ENCODE data around the gene TRIM46.
"Not testable (repeated sequence)": the region's sequence is repeated elsewhere in the genome, so short reads cannot be mapped to it uniquely, and the experiment has no call there.

The TRIM46 gene

DNA sequence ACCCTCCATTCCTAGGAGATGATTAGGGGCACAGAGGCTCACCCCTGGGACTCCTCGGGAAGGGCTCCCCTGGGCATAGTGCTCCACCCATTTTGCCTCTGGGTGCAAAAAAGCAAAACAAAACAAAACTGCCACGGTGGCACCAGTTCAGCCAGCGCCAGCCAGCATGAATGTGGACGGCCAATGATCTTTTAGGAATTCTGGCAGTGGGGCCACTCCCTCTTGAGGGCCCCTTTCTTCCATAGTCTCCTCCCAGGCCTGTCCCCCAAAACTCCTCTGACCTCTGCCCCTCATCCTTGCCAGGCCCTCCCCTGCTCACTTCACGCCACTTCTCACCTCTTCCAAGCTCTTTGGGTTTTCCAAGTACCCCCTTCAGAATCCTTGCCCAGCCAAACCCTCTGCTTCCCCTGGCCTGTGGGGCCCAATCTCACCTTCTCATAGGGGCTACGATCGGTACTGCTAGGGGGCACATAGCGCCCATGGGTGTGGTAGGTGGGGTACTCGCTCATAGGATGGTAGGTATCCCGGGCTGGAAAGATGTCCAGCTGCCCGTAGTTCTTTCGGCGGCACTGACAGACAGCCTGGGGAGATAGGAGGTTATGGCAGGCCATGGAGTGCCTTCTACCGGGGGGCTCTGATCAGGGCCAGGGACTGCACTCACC, 13.3 kb downstream of the TRIM46 start:
- DNase-seq: no peak

DNA sequence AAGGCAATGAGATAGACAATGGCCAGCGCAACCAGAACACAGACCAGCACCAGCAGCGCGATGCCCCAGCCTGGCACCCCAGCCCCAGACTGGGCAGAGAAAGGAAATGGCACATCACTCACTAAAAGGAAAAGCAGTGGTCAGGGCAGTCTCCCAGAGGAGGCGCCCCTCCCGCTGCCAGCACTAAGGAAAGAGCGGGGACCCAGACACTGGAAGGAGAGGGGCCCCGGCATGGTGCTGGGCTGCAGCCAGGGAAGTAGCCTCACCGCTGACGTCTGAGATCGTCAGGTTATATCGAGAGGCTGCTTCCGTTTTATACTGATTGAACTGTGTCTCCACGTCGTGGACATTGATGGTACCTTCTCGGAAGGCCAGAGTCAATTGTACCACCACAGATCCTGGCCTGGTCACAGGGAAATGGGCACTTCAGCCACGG, 13.8 kb downstream of the TRIM46 start:
- no peak for DNase-seq

DNA sequence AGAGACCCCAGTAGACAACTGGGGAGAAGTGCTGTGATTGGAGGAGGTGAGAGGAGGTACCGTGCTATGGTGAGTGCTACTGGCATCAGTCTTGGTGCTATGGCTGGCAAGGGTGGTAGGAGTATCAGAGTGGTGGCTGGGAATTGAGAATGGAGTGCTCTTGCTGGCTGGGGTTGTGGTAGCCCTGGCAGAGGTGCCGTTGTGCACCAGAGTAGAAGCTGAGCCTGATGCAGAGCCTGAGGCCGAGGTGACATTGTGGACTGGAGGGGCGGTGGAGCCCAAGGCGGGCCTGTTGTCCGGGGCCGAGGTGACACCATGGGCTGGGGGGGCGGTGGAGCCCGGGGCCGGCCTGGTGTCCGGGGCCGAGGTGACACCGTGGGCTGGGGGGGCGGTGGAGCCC, 14.6 kb downstream of the TRIM46 start:
- no peak for DNase-seq

DNA sequence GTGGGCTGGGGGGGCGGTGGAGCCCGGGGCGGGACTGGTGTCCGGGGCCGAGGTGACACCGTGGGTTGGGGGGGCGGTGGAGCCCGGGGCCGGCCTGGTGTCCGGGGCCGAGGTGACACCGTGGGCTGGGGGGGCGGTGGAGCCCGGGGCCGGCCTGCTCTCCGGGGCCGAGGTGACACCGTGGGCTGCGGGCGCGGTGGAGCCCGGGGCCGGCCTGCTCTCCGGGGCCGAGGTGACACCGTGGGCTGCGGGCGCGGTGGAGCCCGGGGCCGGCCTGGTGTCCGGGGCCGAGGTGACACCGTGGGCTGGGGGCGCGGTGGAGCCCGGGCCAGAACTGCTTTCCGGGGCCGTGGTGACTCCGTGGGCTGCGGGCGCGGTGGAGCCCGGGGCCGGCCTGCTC, 16.3 kb downstream of the TRIM46 start:
- not testable (repeated sequence) for DNase-seq

DNA sequence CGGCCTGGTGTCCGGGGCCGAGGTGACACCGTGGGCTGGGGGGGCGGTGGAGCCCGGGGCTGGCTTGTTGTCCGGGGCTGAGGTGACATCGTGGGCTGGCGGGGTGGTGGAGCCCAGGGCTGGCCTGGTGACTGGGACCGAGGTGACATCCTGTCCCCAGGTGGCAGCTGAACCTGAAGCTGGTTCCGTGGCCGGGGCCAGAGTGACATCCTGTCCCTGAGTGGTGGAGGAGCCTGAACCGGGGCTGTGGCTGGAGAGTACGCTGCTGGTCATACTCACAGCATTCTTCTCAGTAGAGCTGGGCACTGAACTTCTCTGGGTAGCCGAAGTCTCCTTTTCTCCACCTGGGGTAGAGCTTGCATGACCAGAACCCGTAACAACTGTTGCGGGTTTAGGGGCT, 18.3 kb downstream of the TRIM46 start:
- no peak for DNase-seq

DNA sequence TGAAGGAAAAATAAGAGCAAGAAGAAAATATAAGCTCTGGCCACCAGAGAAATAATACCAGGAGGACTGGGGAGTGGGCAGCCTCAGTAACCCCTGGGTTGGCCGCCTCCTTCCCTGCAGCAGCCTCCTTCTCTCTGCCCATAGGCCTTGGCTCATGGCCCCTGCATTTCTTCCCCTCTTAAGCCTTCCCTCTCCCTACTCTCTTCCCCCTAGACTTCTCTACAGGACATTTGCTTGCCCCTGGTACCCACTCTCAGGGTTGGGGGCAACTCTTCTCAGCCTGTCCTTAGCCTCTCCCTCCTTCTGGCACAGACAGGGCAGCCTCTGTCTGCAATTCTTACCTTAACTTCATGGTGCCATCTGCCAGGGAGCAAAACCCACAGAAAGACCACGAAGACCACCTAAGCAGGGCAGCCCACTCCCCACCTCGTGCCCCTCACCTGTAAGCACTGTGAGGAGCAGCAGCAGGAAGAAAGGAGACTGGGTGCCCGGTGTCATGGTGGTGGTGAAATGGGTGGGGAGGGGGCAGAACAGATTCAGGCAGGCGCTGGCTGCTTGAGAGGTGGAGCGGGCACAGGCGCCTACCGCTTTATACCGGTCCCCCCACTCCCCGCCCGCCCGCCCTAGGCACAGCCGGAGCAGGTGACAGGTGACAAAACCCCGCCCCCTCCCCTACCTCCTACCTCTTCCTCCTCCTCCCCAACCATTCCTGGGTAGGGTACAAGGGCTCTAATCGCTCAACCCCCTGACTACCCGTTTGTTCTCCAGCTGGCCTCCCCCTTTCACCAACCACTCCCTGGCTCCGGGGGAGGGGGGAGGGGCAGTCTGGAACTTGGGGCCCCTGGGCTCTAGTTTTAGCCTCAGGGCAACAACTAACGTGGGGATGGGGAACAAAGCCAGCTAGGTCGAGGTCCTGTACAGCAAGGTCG, 19.0 kb downstream of the TRIM46 start:
- peak; percentile 92 for DNase-seq

DNA sequence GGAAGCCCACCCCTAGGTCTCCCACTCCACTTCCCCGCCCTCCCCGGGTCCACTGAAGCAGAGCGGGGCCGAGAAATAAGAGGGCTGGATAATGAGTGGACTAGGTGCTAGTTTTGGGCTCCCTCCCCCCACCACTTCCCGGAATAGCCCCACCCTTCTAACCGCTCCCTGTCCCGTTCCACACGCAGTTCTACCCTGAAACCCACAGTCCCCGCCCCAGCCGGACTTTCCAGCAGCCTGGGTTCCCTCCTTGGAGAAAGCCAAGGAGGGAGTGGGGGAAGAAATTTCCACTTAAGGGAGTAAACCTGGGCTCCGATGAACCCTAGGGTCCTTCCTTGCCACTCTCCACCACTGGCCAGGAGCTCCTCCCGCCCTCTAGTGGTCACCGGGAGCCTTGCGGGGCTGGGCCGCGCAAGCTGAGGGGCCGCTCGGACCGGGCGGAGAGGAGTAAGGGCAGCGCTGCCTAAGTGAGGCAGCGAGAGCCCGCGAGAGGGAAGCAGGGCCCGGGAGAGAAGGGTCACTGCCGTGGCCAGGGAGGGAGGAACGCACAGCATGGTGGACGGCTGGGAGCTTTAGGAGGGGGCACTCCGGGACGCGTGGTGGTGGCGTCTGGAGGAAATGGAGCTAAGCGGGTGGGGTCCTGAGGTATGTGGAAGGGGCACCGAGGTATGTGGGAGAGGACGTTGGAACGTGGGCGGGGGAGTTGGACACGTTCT, 19.8 kb downstream of the TRIM46 start:
- DNase-seq: peak; percentile 96

DNA sequence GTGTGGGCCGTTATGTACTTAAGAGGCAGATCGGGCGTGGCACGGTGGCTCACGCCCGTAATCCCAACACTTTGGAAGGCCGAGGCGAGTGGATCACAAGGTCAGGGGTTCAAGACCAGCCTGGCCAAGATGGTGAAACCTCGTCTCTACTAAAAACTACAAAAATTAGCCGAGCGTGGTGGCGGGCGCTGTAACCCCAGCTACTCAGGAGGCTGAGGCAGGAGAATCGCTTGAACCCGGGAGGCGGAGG, 20.3 kb downstream of the TRIM46 start:
- DNase-seq: not testable (repeated sequence)

DNA sequence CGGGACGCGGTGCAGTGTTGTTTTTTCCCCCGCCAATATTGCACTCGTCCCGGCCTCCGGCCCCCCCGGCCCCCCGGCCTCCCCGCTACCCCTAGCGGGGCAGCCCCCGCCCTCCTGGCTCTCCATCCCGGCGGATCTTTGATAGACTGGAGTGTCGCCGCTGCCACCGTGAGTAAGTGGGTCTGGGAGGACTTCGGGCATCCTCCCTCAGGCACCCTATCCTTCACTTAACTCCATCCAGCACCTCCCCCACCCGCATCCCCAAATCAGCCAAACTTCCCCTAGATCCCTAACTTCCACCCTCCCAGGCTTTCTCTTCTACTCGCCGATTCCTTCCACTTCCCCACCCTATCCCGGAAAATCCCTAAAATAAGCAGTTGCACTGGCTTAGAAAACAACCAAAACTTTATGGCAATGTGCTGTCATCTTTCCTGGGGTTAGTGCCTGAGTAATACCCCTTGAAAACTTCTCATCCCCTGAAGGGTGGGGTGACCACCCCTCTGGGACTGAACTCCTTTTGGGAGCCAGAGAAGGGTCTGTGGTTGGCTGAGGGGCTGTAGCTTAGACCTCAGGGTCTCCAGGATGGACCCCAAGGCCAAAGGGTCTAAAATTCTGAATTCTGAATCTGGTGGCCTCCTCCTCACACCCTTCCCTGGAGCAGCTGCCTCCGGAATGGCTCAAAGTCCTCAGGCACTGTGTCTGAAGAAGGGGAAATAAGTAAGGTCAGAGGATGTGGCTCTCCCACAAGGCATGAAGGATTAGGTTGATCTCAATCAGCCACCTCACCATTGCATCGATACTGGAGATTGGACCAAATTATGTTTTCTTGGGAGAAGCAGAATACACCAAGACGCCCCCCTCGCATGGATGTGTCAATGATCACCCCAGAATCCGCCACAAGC, 21.8 kb downstream of the TRIM46 start:
- DNase-seq: no peak

DNA sequence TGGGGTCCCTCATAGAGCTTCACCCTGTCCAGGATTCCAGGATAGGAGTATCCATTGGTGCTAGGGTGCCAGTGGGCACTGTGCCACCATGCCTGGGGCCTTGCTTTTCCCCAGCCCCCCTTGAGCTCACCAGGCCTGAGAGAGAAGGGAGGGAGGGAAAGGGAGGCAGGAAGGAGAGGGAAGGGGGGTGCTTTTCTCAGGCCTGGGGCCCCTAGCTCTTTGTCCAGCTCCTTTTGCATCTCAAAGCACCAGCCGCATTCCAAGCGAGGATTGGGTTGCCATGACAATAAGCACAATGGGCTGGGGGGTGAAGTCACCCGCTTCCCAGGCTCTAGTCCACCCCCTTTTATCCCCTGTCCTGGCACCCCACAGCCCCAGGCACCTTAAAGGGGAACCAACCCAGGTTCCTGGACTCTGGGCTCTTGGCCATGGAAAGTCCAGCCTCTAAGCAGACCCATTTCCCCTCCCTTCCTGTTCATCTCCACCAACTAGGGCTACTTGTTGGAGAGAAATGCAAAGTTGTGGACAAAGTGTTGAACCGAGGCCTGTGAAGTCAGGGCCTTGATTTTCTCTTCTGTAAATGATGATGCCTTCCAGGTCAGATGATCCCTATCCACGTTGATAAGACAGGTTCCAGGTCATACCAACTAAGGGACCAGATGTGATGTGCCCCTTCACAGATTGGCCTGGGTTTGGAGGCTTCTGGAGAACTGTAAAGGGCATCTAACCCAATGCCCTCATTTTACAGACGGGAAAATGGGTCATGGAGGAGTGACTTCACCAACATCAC, 22.6 kb downstream of the TRIM46 start:
- DNase-seq: no peak

DNA sequence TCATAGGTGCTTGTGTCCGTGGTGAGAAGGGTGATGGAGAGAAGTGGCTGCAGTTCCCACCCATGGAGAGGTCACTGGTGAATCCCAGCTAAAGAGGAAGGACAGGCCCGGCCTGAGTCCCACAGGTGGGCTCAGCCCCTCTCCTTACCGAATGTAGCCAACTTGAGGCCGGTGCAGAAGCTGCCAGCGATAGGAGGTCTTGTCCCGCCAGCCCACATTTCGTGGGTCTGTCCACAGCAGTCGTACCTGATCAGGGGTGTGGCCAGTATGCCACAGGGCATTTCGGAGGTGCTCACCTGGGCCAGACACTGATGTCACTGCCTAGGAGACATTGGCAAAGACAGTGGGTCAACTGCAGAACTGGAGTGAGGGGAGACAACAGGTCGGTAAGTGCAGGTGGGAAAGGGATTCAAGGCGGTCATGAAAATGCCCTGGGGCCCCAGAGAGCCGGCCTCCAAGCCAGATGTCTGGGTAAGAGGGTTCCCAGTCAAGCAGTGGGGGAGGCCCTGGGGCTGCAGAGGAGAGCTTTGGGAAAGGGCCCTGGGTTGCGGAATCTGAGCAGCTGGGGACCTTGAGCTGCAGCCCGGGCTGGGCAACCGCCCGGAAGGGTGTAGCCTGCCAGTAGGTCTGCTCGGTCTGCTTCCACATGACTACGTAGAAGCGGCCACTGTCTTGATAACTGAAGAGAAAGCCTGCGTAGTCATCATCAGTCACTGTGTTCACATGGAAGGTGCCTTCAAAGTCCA, 23.4 kb downstream of the TRIM46 start:
- no peak for DNase-seq

DNA sequence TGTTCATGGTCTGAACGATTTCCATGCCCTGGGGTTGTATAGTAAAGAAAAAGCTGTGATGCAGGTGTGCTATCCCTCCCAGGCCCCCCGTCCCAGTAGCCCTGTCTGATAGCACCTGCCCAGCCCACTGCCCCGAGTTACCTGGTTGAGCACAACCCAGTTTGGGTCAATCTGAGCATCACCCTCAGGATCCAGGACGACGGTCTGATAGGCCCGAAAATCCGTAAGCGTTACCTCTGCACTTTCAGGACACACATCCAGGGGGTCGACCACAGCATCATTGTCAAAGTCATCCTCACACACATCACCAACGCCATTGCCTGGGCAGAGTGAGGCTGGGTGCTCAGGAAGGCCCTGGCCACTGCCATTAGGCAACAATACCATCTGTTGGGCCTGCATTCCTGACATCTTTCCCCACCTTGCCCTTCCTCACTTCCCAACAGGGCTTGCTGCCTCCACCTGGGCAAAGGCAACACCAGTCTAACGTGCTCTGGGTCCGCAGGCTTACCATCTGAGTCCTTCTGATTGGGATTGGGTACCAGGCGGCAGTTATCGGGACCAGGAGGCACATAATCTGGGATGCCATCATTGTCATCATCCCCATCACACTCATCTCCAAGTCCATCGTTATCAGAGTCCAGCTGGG, 24.4 kb downstream of the TRIM46 start:
- DNase-seq: no peak

DNA sequence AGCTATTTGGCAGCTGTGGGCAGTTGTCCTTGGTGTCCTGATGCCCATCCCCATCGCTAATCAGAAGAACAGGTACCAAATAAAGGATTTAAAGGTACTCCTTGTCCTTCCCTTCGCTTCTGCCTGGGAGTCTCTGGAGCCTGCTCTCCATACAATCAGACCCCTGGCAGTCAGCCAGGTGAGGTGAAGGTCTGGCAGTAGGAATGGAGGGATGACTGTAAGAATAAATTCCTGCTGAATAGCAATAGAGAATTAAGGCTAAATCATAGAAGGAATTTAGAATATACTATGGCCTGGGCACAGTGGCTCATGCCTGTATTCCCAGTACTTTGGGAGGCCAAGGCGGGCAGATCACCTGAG, 24.9 kb downstream of the TRIM46 start:
- DNase-seq: no peak

DNA sequence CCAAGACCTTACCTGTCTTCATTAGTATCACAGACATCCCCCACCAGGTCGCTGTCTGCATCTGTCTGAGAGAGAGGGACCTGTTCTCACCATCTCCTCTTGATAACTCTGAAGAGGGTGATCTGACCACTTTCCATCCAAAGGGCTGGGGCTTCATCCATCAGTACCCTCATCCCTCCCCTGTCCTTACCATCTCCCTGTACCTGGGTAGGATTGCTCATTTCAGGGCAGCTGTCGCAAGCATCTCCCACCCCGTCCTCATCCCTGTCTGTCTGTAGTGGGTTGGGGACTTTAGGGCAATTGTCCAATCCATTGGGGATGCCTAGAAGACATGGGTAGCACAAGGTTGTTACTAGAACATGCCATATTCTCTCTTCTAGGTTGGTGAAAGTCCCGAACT, 26.1 kb downstream of the TRIM46 start:
- DNase-seq: no peak

DNA sequence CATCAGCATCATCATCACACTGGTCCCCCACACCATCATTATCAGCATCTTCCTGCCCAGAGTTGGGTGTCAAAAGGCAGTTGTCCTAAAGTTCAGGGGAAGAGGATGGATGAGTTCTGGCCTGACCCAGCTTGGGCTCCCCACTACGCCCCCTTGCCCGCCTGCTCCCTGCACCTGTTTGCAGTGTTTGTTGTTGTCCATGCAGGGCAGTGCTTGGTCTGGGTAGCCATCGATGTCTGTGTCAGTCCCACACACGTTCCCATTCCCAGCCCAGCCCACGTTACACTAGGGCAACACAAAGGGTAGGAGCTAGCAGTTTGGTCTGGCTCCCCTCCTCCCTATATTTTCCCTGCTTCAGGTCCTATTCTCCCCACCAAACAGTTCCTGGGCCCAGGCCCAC, 27.3 kb downstream of the TRIM46 start:
- DNase-seq: no peak

DNA sequence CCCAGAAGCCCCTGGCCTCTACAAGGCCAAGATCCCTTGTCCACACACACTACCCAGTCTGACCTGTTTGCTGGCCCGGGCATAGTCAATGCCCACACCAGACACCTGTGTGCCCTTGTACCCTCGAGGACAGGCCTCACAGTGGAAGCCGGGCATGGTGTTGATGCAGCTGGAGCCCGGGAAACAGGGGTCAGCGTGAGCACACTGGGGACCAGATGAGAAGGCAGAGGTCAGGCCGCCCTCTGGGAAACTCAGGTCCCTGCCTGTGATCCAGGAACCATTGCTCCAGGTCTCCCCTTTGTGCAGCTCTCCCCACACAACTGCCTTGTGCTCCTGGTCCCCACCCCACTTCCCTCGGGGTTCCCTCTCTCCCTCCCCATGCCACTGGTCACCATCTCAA, 28.5 kb downstream of the TRIM46 start:
- DNase-seq: no peak

DNA sequence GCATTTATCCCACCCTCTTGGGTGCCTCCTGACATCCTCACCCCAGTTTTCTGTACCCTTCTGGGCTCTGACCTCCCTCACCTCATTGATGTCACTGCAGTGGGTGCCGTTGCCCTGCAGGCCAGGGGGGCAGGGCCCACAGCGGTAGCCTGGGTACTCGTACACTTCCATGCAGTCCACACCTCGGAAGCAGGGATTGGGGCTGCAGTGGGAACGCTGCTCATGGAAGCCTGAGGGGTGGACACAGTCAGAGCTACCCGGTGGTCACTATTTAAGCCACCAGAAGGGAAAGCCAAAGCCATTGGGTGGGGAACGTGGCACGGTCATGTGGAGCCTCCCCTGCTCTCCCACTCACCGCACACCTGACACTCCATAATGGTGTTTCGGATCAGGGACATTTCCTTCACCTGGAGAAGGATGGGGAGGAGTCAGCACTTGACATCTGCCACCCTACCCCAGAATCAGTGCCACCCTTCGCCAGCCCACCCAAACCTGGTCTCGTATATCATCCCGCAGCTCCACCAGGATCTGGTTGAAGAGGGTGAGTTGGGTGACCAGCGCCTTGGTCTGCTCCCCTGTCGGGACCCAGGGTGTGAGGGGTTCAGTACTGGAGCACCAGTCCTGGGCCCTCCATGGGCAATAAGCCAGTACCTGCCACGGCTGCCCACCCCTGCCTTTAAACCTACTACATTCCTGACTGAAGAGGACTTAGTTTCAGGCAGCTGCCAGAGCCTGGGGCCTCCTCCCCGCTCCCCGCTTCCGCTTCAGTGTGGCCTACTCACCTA, 29.3 kb downstream of the TRIM46 start:
- DNase-seq: no peak

DNA sequence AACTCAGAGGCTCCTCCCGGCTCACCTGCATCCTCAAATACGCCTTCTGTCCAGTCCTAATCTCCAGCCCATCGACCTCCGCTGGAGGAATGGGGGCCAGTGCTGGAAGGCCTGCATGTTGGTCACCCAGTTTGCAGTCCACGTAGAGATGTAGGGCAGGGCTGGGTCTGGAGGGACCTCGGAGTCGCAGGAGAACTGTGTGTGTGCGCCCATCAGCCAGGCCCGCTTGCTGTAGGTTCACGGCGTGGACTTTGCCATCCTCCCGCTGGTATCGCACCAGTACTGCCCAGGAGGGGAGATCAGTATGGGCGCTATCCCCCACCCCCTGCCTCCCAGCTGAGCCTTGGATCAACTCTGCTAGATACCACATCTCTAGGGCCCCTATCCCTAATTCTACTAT, 31.4 kb downstream of the TRIM46 start:
- no peak for DNase-seq

DNA sequence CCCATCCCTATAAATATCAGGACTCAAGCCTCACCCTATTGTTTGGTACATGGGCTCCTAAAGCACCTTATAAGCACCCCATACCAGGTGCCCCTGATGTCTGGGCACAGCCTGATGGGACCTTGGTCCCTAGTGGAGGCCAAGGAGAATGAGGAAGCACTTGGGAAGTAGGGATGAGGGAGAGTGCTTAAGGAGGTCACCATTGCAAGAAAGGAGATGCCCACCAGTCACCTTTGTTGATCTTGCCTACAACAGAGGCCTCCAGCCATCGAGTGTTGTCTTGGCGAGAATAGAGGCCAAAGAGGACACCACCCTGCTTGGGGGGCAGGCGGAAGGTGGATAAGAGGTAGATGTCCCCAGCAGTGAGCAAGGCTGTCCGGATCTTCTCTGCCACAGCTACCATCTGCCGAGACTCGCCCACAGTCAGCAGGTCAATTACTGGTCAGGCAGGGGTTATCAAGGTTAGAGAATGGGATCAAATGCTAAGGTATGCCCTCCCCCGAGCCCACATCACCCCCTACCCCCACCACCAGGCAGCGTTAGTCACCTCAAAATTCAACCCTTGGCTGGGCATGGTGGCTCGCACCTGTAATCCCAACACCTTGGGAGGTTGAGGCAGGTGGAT, 32.4 kb downstream of the TRIM46 start:
- DNase-seq: no peak
